ENCODE data around the gene LRRC8D. TPM values are rescaled to one million over a fixed set of nuclear protein-coding genes. Genes with fewer than 3 reads are reported as not detected.

Gene LRRC8D
- total RNA-seq, 1 donor from 2014 or later: 6.2 TPM

DNA sequence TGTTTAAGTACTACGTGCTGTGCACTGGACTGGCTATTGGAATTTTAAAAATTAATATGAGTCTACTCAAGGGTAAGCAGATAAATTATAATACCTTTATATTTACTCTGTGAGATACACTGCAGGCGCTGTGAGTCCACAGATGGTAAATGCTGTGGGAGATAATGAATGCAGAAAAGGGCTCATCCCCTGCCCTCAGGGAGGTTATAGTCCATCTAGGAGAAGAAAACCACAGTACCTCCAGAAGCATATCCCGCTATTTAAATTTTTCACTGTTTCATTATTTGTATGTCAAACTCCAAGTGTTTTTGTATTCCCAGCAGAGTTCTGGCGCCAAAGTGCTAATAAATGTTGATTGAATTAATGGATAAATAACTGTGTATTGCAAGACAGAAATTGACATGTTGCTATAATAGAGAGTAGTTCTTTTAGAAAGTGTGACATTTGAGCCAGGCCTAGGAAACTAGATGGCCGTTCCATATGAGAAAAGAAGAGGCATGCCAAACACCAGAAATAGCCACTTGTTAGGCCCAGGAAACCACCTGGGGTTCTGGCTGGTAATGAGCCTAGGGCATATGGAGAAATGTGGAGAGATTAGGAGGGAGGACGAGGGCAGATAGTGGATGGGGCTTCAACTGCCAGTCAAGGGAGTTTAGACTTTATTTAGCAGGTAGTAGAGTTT is 61.7 kb downstream of the LRRC8D start:
- no peak for ATAC-seq
- intact Hi-C loops (cut with DNase I): no loop called here
- DNase-seq (ENCODE audit: missing footprints): no peak

DNA sequence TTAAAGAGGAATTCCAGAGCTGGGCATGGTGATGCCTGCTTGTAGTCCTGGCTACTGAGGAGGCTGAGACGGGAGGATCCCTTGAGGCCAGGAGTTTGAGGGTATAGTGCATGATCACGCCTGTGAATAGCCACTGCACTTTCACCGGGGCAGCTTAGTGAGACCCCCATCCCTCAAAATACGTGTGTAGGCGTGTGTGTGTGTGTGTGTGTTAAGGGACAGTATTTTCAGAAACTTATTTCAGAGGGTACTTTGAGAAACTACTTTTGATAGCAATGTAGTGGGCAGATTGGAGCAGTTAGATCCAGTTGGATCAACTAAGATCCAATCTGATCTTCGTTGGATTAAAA is 62.2 kb downstream of the LRRC8D start:
- intact Hi-C loops (cut with DNase I): no loop called here
- ATAC-seq: no peak
- no peak for DNase-seq (ENCODE audit: missing footprints)

DNA sequence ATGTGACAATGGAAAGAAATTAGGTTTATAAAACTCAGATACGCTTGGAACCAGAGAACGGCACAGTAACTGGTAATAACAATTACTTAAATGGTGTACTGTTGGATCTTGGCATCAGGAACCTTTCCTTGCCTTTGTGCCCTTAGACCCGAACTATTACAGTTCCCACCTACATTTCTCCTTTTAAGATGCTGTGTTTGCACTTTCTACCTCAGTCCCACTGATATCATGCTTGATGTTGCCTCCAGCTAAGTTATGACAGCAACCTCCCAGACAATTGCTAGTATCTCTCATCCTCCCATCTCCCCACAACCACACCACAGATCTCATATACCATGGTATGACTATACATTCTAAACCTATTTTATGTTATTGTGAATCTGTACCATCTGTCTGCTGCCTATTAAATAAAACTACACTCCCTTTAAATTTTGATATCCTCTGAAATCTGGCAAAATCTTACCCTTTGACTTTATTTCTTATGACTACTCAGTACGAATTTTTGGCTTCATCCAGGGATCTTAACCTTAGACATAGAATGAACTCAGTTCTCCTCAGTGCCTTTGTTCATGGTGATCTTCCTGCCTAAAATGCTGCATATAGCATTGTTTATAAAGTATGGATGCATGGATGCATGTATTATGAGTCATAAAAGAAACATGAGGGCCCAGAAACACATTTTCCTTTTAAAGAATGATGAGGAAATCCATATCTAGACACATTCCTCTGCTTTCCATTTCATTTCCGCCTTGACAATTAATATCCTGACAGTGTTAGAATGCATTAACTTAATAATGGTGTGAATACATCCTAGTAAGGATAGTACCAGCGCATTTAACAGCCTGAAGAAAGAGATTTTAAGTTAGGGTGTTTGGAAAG is 64.1 kb downstream of the LRRC8D start:
- intact Hi-C loops (cut with DNase I): no loop called here
- ATAC-seq (no peak), DNase-seq (ENCODE audit: missing footprints) (no peak)

DNA sequence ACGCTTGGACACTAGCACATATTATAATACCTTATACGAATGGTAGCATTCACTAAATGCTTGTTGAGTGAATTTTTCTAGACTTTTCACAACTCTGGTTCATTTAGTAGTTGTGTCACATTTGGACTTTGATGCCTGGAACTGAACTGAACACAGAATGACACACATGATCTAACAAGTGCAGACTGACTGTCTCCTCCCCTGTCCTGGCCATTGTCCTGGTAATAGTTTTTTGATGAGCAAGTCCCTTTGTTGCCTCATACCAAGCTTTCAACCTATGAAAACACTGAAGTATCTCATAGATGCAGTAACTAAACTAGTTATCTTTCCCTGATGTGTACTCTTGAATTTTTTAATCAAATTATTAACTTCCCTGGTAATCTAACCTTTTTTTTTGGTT is 66.4 kb downstream of the LRRC8D start:
- intact Hi-C loops (cut with DNase I): no loop called here
- DNase-seq (ENCODE audit: missing footprints) (no peak), ATAC-seq (no peak)

DNA sequence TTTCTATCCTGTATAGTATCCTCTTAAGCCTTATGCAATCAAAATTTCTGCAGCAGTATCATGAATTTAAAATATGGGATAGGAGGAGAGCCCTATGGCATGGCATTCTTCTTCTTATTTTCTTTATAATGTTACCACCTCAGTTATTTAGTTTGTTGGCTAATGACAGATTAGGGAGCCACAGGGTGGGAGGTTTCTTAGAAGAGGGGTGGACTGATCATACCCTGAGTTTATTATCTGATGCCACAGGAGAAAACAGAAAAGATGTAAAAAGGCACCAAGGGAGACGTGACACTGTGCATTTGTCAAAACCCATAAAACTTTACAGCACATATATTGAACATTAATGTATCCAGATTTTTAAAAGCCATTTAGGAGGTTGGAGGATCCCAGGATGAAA is 66.9 kb downstream of the LRRC8D start:
- DNase-seq (ENCODE audit: missing footprints) (no peak), ATAC-seq (no peak)
- intact Hi-C loops (cut with DNase I): no loop called here

DNA sequence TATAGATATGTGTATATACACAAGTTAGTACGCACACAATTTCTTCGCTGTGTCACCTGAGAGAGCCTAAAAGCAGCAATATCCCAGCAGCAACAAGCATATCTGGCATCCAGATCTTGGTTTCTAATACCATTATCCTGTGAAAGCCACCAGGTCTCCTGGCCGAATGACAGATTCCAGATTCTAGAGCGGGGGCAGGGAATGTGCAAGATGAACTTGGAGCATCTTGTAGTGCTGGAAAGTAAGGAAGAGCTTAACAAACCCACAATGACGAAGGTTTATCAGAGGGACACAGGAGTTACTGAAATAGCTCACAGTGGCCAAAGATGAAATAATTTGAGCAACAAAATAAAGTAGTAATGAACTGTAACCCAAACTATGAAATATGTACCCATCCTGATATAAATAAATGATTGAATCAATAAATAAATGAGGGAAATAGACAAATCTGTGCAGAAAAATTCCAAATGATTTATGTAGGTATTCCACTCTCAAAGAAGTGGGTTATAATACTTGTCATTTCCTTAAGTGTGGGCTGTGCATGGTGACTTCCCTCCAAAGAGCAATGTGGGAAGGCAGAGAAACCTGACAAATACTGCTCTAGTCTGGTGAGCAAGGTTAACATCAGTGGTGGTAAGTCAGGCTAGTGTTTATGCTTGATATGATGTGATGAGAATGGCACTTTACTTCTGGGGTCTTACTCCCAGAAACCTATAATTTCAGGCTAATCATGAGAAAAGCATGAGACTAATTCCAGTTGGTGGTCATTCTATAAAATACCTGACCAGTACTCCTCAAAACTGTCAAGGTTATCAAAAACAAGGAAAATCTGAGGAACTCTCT is 67.9 kb downstream of the LRRC8D start:
- no peak for ATAC-seq
- no peak for DNase-seq (ENCODE audit: missing footprints)
- intact Hi-C loops (cut with DNase I): no loop called here

DNA sequence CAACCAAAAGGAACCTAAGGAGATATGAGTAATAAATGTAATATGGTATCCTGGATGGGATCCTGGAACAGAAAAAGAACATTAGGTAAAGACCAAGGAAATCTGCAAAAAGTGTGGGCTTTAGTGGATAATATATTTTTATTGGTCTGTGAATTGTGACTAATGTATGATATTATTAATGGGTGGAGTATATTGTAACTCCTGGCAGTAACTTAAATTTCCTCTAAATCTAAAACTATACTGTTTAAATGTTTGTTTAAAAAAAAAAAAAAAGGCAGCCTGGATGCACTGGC is 68.4 kb downstream of the LRRC8D start:
- no peak for ATAC-seq
- DNase-seq (ENCODE audit: missing footprints): no peak
- intact Hi-C loops (cut with DNase I): no loop called here

DNA sequence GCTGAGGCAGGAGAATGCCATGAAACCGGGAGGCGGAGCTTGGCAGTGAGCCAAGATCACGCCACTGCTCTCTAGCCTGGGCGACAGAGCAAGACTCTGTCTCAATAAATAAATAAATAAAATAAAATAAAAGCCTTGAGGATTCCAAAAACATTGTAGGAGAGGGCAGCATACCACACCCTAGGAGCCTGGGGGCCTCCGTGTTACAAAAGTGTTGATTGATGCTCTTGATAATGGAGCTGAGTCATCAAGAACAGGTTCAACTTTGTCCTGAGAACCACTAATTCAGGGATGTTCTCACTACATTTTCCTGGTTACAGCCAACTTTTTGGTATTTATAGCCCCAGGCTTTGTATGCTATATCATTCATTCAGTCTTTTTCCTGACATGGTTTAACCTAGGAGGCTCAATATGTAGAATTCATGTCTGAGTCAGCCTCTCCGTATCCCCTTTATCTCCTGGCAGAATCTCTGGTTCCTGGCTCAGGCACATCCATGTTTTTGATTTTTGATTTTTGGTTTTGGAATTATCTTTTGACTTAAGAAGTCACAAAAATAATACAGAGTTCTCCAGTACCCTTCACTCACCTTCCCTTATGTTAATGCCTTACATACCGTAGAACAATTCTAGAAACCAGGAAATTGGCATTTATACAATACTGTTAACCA is 69.4 kb downstream of the LRRC8D start:
- no peak for DNase-seq (ENCODE audit: missing footprints)

DNA sequence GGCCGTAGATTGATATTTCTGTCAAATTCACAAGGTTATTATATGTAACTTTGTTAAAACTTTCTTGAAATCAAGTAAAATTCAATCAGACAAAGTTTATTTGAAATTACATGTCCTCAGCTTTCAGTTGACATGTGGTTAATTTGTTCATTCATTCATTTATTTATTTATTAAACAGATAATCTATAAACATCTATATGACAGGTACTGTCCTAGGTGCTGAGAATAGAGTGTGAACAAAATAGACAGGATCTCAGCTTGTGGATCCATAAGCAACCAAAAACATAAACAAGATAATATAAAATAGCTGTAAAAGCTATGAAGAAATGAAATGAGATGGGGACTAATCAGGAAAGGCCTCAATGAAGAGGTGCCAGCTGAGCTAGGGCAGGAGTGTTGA is 72.0 kb downstream of the LRRC8D start:
- no peak for DNase-seq (ENCODE audit: missing footprints)
- no peak for ATAC-seq
- intact Hi-C loops (cut with DNase I): no loop called here

More for the DNA sequence above, 69.4 kb downstream of the LRRC8D start:
- intact Hi-C loops (cut with DNase I): no loop called here
- no peak for ATAC-seq

DNA sequence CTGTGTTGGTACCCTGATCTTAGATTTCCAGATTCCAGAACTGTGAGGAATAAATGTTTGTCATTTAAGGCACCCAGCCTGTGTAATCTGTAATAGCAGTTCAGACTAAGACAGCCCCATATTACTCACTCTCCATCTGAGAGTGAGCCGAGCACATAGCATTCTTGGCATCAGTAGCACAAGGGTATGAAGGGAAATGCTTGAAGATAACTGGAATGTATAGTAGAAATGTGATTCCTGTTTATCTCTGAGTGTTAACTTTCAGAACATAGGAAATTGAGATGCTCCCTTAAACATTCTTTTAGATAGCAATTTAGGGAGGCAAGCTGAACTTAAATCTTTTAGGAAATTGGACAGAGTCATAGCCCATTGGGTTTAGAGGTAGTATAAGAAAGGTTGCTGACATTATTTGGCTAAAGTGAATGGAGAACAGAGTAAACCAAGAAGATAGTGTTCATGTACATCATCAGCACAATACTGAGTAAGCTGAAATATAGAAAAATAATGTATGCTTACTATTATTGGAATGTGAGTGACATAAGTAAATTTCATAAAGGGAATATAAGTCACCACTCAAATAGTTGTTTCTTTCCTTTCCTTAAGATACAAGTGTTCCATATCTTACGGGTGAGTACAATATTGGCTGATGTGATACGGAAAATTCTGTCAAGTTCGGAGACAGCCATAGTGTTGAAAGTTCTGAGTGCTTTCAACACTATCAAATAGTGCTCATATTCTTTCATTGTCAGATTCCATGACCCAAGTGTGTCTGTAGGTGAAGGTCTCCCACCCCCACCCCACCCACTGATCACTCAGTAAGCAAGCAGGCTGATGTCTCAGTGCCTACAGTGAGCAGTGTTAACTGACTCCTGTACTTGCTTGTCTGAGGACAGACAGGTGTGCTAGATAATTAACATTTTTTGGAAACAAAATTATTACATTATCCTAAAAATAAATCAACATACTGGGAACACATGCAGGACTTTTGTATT is 73.7 kb downstream of the LRRC8D start:
- intact Hi-C loops (cut with DNase I): no loop called here
- DNase-seq (ENCODE audit: missing footprints) (no peak), ATAC-seq (no peak)

DNA sequence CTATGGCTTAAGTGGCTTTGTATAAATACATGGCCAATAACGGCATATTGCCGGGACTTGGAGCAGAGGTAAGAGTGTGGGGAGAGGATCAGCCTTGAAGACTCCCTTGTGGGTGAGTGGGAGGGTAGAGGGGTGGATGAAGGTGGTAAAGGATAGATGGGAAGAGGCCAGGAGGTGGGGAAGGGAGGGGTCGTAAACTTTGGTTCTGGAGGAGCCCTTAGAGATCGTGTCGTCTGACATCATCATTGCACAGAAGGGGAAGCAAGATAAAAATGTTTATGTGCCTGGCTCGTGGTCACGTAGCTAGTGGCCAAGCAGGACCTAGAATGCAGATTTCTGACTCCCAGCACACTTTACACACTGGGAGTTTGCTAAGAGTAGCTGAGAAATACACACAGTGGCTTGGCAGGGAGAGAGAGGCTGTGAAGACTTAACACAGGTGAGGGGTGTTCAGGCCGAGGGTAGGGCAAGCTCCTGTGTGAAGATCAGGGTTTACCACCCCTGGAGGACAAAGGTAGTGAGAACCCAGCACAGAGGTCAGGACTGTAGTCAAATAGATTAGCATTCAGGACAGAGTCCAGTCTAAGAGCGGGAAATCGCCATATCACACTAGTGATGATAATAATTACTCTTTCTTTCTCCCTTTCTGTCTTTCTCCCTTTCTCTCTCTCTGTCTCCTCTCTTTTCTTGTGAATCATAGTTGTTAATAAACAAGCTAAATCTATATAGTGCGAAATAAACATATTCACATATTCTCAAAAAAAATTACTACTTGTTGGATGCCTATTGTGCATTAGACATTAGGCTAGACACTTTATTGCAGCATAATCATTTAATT is 75.5 kb downstream of the LRRC8D start:
- no peak for DNase-seq (ENCODE audit: missing footprints)
- no peak for ATAC-seq
- intact Hi-C loops (cut with DNase I): no loop called here

DNA sequence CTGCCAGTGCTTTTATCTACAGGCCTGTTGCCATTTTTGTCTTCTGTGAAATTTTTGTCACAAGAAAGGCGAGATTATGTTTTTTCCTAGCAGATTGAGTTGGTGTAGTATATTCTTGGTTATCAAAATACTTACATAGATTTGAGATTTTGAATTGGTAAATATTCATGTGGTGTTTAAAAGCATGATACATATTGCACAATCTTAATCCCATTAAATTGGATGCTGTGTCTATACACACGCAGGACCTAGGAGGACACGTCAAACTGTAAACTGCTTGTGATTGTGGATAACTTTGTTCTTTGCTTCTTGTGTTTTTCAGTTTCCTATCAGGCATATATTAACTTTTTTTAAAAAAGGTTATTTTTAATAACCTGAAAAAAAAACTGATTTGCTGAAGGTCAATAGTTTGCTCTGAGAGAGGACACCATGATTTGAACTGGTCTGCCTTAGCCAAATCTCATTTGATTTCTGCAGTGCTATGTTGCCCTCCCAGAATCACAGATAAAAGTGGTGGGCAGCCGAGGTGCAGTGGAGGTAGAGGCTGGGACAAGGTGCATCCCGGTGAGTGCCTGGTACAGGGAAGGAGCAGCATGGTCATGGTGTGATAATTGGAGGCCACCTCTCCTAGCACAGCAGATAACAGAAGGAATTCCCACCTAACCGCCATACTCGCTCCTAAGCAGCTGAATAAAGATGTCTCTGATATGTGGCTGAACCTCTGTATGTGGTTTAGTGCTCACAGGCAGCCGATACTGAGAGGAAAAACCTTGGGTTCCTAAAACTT is 76.7 kb downstream of the LRRC8D start:
- no peak for ATAC-seq
- DNase-seq (ENCODE audit: missing footprints): no peak
- intact Hi-C loops (cut with DNase I): no loop called here

DNA sequence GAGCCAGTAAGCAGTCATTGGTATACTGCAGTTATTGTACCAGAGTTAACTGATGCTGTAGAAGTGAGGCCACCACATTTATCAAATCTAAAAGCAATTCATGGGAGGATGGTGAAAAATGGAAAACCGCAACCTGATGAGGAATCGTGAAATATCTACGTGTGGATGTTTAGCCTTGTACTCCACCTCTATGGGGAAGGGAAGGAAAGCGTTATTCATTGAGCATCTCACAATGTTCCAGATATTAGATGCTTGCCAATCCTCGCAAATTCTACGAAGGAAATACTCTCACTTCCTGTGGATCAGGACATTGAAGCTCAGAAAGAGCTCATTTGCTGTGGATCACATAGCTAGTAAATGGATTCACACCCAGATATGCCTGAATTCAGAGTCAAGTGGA is 77.3 kb downstream of the LRRC8D start:
- no peak for DNase-seq (ENCODE audit: missing footprints)
- ATAC-seq: no peak
- intact Hi-C loops (cut with DNase I): no loop called here

DNA sequence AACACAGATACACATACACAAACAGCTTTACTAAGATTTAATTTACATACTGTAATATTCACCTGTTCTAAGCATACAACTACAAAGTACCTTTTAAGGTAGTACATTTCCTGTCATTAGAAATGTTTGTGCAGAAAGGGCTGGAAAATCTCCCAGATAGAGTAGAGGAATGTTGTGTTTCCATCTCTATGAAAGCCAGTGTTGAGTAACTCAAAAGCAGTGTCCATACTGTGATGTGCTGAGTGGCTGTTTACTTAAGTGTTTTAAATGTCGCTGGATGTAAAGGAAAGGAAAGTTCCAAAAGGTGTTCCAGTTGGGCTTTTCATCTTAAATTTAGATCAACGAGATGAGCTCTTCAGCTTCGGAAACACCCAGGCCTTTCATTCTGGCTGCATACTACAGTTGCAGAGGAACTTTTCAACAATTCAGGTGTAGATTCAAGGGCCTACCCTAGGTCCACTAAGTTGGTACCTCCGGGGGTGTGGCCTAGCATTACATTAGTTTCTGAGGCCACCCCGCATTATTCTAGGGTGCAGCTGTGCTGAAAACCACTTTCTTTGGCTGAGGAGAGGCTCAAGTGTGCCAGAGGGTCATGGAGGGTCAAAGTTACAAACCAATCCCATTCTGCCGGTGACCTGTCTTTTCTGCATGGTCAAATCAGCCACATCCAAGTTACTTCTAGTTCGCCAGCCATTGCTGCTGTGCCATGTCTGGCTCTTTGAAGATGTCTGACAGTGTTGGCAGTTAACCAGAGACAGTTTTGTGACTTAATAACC is 78.1 kb downstream of the LRRC8D start:
- intact Hi-C loops (cut with DNase I): no loop called here
- ATAC-seq: no peak
- DNase-seq (ENCODE audit: missing footprints): no peak

DNA sequence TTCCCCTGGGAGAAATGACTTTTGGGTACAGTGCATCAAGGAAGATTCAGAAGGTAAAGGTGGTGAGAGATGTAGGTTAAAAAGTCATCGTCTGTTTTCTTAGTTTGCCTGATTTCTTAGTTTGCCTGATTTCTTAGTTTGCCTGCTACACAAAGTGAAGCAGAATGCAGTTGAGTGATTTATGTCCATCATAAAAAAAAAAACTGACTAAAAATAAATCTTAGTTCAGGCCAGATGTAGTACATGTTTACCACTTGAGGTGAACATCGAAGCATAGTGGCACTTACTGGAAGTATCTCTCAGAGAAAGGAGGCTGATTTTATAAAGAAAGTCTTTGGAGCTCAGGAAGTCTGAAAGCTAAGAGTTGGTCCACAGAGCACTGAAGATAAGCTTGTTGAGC is 79.5 kb downstream of the LRRC8D start:
- intact Hi-C loops (cut with DNase I): loop anchor here (5.0 kb wide), 1 partner anchor 53 kb away; no protein-coding TSS in a partner anchor
- no peak for ATAC-seq
- DNase-seq (ENCODE audit: missing footprints): no peak

Measured in Right ventricle myocardium inferior (tissue), 1 donor.